Mesodermal cell (in vitro differentiated cells): ENCODE data around the gene PDGFD.

ENCODE experiments used
- H3K27ac ChIP-seq: 2 replicates; pipeline ENCODE4 v1.7.0; 2013; ENCODE audit warnings: mild to moderate bottlenecking, low read depth, low read length, moderate library complexity; ENCODE audit not compliant: severe bottlenecking
- H3K36me3 ChIP-seq: 2 replicates; pipeline ENCODE4 v1.7.1; 2013; ENCODE audit warnings: mild to moderate bottlenecking, low read length, moderate library complexity; ENCODE audit not compliant: control insufficient read depth, insufficient read depth
- H3K4me1 ChIP-seq: one replicate; pipeline ENCODE4 v1.7.1; 2013; ENCODE audit warnings: mild to moderate bottlenecking, low read length; ENCODE audit not compliant: insufficient read depth, control insufficient read depth, poor library complexity, severe bottlenecking
- H3K4me3 ChIP-seq: 2 replicates; pipeline ENCODE4 v1.7.0; 2013; ENCODE audit warnings: low read length, control low read depth, mild to moderate bottlenecking; ENCODE audit not compliant: insufficient read depth, poor library complexity, severe bottlenecking; ENCODE audit errors: extremely low read depth
- H3K9me3 ChIP-seq: 2 replicates; pipeline ENCODE4 v1.7.1; 2013; ENCODE audit warnings: mild to moderate bottlenecking, low read length, moderate library complexity; ENCODE audit not compliant: control insufficient read depth
- WGBS, 2 experiments: methylation state at CpG; one replicate each; pipeline ENCODE4 v1.1.5; 2013; ENCODE audit warnings: missing lambda C conversion rate in 2 of 2; ENCODE audit not compliant: insufficient coverage in 2 of 2; 5-methylcytosine and 5-hydroxymethylcytosine counted together

PDGFD gene

DNA sequence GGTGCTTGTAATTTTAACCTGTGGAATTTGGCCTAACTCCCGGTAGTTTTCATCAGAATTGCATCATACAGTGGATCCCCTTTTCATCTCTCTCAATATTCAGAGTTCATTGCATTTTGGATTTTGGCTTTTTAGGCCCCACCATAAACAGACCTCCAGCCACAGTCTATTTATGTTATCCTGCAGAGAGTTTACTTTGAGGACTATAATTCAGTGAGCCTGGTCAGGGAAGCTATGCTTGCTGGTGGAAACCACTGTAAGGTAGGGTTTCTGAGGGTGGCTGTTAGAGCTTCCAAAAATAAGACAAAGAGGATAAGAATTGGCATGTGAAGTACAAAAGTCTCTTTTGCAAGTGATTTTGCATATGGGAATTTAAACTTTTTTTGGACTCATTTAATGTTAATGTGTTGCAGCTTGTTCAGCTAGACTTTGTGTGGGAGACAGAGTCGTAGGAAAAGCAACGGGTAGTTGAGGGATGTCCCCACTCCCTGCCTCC, 162.3 kb downstream of the PDGFD start:
- Histone ChIP-seq H3K36me3 (no peaks in the 10 kb centered on the region), H3K4me3 (no peak overlapping the region), H3K9me3 (no peaks in the 10 kb centered on the region), H3K4me1 (no peaks in the 10 kb centered on the region), H3K27ac (no peak overlapping the region)
- WGBS, 2 experiments, result 94 to 100% methylated on average over 1 to 3 of the region's 3 CpGs

DNA sequence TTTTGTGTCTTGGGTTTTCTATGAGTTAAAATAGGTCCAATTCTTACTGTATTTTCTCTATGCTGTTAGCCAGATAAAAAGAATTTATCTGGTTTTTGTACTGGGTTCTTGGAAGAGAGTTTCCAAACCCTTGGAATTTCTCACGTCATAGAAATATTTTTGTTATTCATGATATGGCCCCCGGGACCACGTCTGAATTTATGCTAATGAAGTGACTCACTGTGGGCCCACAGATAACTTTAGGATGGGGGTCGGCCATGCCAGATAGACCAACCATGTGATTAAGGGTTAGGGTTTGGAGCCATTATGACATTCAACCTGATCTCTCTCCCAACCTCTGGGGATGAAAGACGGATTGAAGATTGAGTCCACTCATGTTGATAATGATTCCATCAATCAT, 163.1 kb downstream of the PDGFD start:
- Histone ChIP-seq H3K27ac (no peak overlapping the region), H3K36me3 (no peaks in the 10 kb centered on the region), H3K4me3 (no peak overlapping the region), H3K4me1 (no peaks in the 10 kb centered on the region), H3K9me3 (no peaks in the 10 kb centered on the region)
- WGBS, 2 experiments, result 40 to 74% methylated on average over 2 to 4 of the region's 5 CpGs

DNA sequence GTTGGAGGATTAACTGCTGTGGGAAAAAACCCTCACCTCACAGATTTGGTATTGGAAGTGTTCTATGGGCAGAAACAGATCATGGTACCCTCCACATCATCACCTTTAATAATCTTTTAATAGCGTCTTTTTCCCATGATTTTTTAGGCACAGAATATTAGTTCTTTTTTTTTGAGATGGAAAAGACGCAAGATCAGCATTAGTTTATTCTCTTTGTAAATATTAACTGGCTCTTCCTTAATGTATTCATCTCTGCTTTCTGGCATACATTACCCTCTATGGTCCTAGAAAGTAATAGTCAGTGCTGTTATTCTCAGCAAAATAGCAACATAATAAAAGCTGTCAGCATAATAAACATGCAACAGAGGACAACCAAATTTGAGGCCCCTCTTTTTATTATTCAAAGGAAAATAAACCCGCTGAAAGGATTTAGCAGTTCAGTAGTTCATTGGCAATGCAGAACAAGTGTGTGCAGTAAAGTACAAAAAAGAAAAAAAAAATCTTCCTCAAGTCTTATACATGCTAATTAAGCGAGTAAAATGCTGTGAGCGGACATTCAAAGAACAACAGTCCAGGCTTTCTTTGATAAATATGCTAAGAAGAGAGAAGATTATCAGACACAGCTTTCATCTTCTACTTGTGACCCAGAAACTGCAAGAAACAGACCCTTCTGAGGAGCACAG, 165.0 kb downstream of the PDGFD start:
- H3K36me3 ChIP-seq, result no peaks in the 10 kb centered on the region
- no CpG with 5 or more reads among the region's 5 CpGs for WGBS, 2 experiments
- no peak overlapping the region for H3K4me3 ChIP-seq
- H3K9me3 ChIP-seq, result no peaks in the 10 kb centered on the region
- no peaks in the 10 kb centered on the region for H3K4me1 ChIP-seq
- H3K27ac ChIP-seq, result no peak overlapping the region

DNA sequence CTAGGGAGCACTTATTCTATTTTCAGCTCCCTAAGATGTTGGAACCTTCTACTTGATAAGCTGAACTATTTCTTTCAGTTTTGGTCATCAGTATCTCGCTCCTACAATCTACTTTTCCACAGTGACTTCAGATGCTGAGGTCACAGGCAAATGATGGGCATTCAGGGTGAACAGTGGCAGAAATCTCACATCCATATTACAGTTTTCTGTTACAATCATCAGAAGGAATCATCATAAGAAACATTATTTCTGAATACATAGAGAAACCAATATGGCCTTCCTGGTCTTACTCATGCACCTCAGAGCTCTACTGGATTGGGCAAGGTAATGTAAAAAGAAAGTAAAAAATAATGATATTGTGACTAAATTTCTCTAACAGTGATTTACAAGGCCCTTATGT, 166.9 kb downstream of the PDGFD start:
- 100% methylated on average over 1 of the region's 1 CpG for WGBS, 2 experiments
- Histone ChIP-seq H3K4me3 (no peak overlapping the region), H3K9me3 (no peaks in the 10 kb centered on the region), H3K4me1 (no peaks in the 10 kb centered on the region), H3K36me3 (no peaks in the 10 kb centered on the region), H3K27ac (no peak overlapping the region)

DNA sequence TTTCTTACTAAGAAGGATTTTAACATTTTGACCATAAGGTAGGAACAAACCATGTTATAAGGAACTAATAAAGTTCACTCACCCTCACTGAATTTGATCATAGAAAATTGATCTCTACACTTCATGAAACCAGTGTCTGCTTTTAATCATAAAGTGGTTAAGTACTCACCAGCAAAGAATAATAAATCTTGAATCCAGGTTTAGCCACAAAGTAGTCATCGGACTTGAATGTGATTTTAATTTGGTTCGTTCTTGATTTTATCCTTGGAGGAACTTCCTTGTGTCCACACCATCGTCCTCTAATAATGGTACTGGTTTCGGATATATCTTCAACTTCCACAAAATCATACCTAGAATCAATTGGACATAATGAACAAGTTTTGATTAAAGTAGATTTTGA, 168.1 kb downstream of the PDGFD start:
- WGBS, 2 experiments, result 82% methylated on average over 2 of the region's 4 CpGs; no CpG with 5 or more reads in 1 of the 2 experiments

DNA sequence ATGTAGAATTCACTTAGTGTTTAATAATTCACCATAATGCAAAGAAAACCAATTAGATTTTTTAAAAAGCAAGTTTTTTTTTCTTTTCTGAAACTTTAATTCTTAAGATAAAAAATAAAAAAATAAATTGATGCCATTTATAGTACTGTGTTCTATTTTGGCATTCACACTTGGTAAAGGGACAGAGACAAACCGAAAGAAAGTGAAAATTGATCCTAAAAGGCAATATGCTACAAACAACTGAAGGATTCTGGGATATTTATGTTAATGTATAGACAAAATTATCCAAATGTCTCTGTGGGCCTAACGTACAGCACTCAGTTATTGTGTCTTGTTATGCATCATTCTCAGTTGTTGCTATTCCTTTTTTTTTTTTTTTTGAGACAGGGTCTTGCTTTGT, 169.4 kb downstream of the PDGFD start:
- H3K27ac ChIP-seq, result no peak overlapping the region
- no peak overlapping the region for H3K4me3 ChIP-seq
- WGBS, 2 experiments, result no CpG with 5 or more reads among the region's 2 CpGs
- no peaks in the 10 kb centered on the region for H3K4me1 ChIP-seq
- H3K36me3 ChIP-seq, result no peaks in the 10 kb centered on the region
- H3K9me3 ChIP-seq, result no peaks in the 10 kb centered on the region

More for the DNA sequence above, 168.1 kb downstream of the PDGFD start:
- Histone ChIP-seq H3K27ac (no peak overlapping the region), H3K36me3 (no peaks in the 10 kb centered on the region), H3K9me3 (no peaks in the 10 kb centered on the region), H3K4me3 (no peak overlapping the region), H3K4me1 (no peaks in the 10 kb centered on the region)

DNA sequence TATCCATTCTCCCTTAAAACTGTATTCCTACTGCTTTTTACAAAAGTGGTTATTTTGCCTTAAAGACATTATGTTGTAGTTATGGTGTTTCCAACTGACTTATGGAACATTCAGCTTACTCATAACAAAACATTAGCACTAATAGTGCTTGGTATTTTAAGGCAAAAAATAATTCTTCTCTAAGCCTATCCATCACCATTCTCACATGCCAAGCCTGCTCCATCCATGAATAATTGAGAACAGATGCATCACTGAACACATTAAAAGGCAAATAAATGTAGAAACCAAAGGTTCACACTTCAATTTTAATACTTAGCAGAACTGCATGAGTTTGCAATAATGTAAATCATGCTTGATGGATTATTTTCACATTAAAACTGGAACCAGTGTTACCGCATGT, 169.9 kb downstream of the PDGFD start:
- Histone ChIP-seq H3K36me3 (no peaks in the 10 kb centered on the region), H3K4me1 (no peaks in the 10 kb centered on the region), H3K27ac (no peak overlapping the region), H3K9me3 (no peaks in the 10 kb centered on the region), H3K4me3 (no peak overlapping the region)
- no CpG with 5 or more reads among the region's 1 CpG for WGBS, 2 experiments

DNA sequence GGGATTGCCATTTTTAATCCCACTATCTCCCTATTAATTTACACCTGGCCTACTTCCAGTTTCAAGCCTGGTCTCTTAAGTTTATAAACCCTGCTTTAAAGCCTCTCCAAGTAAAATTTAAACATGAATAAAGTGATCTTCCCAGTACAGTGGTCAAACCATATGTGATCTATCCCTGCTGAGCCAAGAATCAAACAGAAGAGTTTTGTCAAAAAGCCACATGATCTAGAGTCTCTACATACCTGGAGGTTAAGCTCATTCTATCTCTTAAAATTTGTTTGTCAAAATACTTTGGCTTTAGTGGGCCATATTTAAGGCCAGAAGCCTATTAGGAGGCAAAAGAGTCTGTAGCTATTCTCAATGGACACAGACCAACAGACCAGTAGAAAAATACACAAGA, 170.4 kb downstream of the PDGFD start:
- Histone ChIP-seq H3K9me3 (no peaks in the 10 kb centered on the region), H3K27ac (no peak overlapping the region), H3K4me1 (no peaks in the 10 kb centered on the region), H3K4me3 (no peak overlapping the region), H3K36me3 (no peaks in the 10 kb centered on the region)

DNA sequence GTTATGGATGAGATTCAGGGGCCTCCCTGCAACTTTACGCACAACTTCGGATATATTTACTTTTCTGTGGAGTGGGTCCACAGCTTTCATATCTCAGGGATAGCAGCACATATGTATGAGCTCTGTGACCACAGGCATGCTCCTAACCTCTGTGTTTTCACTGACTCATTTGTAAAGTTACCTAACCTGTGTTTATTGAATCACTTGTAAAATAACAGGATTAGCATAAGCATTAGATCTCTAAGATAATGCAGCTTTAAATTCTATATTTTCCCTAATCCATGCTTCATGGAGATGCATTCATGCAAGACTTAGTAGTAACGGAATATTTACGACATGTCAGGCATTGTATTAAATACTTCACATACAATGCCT, 175.4 kb downstream of the PDGFD start:
- Histone ChIP-seq H3K27ac (no peak overlapping the region), H3K36me3 (no peaks in the 10 kb centered on the region), H3K9me3 (no peaks in the 10 kb centered on the region), H3K4me3 (no peak overlapping the region), H3K4me1 (no peaks in the 10 kb centered on the region)
- WGBS, 2 experiments, result 94 to 100% methylated on average over 2 of the region's 4 CpGs

DNA sequence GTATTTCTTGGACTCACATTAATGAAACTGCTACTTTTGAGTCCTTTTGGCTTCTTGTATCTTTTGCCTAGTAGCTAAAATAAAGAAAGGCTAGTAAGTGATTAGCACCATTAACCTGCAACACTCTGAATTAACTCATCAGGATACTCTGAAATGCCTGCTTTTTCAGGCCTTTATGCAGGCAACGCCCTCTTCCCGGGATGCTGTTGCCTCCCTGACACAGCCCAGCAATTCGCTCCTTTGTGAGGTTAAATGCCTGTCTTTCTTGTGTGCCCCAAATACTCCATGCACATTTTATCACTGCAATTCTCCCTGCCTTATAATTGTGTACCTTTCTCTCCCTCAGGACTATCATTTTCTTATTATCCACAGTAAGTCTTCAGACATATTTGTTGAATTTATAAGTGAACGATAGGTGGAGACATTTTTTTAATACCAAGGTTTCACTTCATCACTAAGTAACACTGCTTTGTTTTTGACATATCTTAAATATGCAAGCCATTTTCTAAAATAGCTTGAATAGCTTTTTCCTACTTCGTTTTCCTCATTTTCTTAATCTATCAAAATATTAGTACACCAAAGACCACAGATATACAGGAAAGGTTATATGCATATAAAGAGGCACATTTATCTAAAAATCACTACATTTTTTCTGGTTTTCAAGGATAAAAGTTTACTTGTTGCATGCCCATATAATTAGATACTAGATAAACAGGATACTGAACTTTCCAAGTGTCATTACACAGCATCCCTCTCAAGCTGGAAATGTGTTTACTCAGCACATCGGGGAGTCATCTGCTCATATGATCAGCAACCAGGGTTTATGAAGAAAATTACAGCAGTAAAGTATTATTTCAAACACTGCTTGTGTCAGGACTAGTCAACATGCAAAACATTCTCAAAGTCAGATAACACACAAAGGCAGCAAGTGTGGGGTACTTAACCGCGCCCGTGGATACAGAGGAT, 176.0 kb downstream of the PDGFD start:
- H3K36me3 ChIP-seq, result no peaks in the 10 kb centered on the region
- WGBS, 2 experiments, result 72 to 80% methylated on average over 7 of the region's 9 CpGs
- H3K4me3 ChIP-seq, result no peak overlapping the region
- H3K9me3 ChIP-seq, result no peaks in the 10 kb centered on the region
- H3K4me1 ChIP-seq, result no peaks in the 10 kb centered on the region
- no peak overlapping the region for H3K27ac ChIP-seq

DNA sequence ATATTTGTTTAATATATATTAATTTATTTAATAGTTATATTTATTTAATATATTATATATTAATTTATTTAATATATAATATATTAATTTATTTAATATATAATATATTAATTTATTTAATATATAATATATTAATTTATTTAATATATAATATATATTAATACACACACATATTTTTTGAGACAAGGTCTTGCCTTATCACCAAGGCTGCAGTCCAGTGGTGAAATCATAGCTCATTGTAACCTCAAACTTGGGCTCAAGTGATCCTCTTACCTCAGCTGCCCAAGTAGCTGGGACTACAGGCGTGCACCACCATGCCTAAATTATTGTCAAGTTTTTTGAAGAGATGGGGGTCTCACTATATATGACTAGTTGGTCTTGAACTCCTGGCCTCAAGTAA, 178.9 kb downstream of the PDGFD start:
- no peak overlapping the region for H3K27ac ChIP-seq
- H3K9me3 ChIP-seq, result no peaks in the 10 kb centered on the region
- WGBS, 2 experiments, result 100% methylated on average over 1 of the region's 1 CpG; no CpG with 5 or more reads in 1 of the 2 experiments
- H3K4me1 ChIP-seq, result no peaks in the 10 kb centered on the region
- no peak overlapping the region for H3K4me3 ChIP-seq
- H3K36me3 ChIP-seq, result no peaks in the 10 kb centered on the region
